Skeletal muscle cell (primary cell): ENCODE measurements around the gene CMTM2.
A peak's percentile ranks its signal among the peaks of the same experiment; 100 is the strongest.
"Not testable (repeated sequence)": the region's sequence is repeated elsewhere in the genome, so short reads cannot be mapped to it uniquely, and the experiment has no call there.

Source experiments
- DNase-seq: peaks from one replicate; pipeline ENCODE4 v3.0.0-alpha.2; 2010; ENCODE audit warnings: low read depth
- H3K4me3 ChIP-seq: 2 replicates; pipeline ENCODE4 v1.5.1; 2011; ENCODE audit warnings: low read depth, mild to moderate bottlenecking, control low read depth, low read length, moderate library complexity

CMTM2 gene

DNA sequence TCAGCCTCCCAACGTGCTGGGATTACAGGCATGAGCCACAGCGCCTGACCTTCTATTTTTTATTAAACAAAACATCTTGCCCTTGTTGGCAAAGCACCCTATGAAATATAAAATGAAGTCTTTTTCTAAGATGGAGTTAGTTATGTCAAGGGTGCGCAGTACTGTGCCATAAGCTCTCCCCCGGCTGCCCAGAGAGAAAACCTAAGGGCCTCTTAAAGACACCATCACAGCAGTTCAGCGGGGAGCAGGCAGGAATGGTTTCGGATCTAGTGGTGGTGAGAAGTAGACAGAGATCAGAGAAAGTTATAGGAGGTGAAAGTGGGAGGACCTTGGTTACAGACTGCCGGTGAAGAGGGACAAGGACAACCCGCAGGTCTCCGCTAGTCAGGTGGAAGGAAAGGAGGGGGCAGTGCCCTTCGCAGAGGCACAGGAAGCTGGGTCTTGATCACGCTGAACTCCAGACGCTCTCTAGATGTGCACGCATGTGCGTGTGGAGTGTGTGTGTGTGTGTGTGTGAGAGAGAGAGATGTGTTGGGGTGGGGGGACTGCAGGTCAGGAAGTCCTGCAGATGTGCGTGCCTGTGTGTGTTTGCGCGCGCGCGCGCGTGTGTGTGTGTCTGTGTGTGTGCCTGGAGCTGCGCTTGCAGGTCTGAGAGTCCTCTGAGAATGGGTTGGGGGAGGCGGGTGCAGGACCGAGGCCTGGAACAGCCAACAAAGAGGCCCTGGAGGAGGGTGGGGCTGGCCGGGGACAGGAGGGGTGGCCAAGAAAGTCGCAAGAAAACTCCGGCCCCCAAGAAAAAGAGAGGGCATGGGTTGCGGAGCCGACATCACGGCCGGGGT, 24.5 kb downstream of the CMTM2 start:
- no peak for DNase-seq
- peak overlapping the region; percentile 76 for H3K4me3 ChIP-seq

DNA sequence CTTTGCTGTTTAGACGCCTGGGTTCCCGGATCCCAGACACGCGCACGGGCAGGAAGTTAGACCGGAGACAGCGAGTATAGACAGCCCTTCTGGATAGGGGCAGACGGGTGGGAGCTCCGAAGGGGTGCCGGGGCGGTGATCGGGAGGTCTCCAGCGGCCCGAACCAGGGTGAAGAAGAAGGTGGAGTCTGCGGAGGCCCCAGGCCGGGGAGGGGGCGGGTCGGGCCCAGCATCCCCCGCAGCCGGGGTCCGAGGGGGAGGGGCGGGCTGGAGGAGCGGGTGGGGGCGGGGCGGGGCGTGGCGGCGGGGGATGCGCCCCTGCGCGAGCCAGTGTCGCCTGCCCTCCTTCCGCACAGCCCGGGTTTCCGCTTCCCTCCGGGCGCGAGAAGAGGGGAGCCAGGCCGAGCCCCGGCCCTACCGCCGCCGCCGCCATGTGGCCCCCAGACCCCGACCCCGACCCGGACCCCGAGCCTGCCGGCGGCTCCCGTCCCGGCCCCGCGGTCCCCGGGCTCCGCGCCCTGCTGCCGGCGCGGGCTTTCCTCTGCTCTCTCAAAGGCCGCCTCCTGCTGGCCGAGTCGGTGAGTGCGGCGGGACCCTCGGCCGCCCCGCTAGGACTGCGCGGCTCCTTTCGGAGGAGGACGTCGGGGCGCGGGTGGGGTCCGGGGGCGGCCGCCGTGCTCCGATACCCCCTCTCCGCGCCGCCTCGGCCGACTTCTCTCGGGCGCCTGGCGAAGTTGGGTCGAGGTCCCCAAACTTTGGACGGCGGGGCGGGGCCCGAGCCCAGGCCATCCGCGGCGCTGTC, 25.3 kb downstream of the CMTM2 start, which contains the start of gene CMTM3:
Gene CMTM3, plus strand, starts transcription at position 329 of the 801 bp plus-strand sequence. Its CDS starts 102 bp downstream, at position 431.
- H3K4me3 ChIP-seq: peak within 1 kb of the TSS; percentile 76
- DNase-seq: no peak

DNA sequence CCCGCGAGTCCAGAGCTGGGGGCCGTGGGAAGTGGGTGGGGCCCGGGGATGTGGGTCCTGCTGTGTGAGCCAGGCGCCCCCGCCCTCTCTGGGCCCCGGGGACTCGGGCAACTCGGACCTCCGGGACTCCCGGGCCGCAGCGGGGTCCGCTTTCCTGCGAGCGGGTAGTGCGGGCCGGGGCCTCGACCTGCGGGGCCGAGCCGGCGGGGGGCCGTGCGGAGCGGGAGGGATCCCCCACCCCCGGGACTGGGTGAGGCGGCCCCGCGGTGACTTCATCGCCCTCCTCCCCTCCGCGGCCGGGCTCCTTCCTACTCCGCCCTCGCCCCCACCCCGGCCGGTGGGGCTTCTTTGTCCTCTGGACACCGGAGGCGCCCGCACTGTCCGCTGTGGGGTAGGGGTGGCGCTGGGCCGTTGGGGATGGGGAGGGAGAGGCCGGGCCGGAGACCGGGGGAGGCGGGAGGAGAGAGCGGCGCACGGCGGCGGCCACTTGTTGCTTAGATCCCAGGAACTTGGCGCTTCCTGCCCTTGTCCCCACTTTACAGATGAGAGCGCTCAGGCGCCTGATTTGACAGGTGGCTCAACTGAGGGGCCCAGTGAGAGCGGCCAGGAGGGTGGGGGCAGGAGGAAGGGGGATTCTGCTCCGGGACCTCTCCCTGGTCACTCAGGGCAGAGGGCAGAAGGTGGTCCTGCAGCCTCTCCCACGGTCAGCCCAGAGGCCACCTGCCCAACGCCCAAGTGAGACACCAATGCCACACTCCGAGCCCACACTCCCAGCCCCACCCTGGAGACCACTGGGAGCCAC, 26.1 kb downstream of the CMTM2 start:
- no peak for DNase-seq
- peak overlapping the region; percentile 76 for H3K4me3 ChIP-seq

DNA sequence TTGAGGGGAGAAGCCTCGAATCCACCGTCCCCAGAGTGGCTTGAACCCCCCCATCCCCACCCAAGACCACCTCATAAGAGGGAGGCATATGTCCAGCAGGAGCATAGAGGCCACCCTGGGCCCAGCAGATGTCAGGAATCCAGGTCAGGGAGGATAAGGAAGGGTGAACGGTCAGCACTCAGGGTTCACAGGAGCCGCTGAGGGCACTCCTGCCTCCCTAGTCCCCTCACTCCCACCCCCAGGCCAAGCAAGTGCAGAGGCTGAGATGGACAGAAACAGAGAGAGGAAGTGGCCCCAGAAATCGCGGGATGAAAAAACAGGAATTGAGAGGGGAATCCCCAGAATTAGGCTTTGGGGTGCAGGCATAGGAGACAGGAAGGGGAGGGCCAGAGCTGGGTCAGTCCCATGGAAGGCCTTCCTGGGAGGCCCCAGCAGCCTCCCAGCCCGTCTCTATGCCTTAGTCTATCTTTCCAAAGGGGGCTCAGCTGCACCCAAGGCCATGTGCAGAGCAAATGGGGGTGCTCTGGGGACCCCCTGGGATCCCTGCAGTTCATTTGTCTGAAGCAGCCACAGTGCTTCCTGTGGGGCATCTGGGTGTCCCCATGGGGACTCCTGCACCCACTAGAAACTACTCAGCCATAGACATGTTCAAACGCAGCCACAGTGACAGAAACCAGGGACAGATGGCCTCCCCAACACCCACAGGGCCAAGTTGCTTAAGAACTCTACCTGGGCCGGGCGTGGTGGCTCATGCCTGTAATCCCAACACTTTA, 26.9 kb downstream of the CMTM2 start:
- H3K4me3 ChIP-seq: peak overlapping the region; percentile 76
- DNase-seq: no peak

DNA sequence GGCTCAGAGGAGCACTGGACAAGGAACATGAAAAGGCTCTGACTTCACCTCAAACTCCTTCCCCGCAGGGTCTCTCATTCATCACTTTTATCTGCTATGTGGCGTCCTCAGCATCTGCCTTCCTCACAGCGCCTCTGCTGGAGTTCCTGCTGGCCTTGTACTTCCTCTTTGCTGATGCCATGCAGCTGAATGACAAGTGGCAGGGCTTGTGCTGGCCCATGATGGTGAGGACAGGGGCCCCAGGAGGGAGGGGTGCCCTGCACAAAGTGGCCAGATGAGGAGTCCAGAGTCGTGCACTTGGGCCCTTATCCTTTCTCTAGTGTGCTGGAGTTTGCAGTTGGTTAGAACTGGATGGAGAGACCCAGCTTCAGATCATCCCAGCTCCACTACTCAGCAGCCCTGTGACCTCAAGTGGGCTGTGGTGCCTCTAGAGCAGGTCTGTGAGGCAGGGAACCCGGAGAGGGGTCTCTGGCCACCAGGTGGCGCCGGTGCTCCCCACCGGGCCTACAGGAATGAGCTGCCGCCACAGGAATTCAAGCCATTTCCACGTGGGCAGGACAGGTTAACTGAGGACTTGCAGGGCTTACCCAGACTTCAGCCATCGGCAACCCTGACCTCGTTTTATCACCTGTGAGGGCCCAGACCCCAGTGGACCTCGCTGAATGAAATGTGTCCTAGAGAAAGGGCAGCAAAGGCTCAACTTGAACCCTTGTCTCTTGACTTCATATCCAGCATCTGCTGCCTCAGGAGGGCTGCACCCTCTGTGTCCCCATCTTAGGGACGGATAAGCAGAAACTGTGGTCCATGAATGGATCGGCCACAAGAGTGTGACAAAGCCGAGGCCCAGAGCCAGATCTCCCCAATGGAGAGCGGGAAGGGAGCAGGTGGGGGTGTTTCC, 29.2 kb downstream of the CMTM2 start:
- DNase-seq: peak; percentile 45
- no peak overlapping the region for H3K4me3 ChIP-seq

DNA sequence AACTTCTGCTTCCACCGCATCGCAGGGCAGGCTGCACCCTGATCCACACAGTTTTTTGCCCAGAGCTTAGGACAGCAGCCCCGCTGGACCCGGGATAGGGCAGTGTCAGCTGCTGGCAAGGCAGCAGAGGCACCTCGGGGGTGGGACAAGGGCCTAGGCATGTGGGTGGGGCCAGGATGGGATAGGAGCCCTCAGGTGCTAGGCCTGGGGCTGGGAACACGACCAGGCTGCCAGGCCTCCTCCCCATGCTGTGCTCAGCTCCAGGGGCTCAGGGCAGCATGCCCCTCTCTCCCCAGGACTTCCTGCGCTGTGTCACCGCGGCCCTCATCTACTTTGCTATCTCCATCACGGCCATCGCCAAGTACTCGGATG, 29.9 kb downstream of the CMTM2 start:
- H3K4me3 ChIP-seq: no peak overlapping the region
- no peak for DNase-seq

DNA sequence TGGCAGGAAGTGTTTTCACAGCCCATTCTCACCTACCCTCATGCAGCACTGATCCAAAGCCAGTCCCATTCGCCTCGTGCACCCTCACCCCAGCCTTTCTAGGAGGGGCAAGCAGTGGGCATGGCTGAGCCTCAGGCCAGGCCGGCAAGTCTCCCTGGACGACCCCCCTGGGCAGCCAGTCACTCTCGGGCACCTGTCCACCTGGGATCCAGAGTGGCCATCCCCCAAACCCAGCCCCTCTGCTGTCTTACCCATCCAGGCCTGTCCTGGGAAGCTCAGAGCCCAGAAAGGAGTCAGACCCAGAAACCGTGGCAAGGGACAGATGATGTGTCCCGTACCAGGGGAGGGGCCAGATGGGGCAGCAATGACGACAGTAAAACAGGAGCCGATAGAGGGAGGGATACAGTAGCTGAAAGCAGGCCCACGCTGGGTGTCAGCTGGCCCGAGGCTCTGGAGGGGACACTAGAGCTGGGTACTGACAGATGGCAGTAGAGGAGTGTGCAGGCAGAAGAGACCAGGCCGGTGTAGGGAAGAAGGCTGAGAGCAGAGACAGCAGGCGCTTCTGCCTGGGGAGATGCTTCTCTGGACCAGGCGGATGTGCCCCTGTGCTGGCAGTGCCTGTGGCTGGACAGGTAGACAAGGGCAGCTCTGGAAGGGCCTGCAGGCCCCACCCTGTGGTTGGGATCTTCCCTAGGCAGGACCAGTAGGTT, 31.0 kb downstream of the CMTM2 start:
- DNase-seq: no peak
- H3K4me3 ChIP-seq: no peak overlapping the region

DNA sequence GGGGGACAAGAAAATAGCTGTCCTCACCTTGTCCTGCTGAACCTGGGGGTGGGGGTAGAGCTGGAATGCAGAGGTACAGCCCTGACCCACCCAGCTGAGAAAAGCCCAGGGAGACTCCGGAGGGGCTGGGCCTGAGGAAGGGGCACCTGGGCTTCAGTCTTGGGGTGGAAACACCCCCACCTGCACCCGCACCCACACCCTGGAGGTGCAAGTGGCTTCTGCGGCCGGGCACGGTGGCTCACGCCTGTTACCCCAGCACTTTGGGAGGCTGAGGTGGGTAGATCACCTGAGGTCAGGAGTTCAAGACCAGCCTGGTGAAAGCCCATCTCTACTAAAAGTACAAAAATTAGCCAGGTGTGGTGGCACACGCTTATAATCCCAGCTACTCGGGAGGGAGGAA, 32.6 kb downstream of the CMTM2 start:
- DNase-seq, H3K4me3 ChIP-seq: not testable (repeated sequence)

DNA sequence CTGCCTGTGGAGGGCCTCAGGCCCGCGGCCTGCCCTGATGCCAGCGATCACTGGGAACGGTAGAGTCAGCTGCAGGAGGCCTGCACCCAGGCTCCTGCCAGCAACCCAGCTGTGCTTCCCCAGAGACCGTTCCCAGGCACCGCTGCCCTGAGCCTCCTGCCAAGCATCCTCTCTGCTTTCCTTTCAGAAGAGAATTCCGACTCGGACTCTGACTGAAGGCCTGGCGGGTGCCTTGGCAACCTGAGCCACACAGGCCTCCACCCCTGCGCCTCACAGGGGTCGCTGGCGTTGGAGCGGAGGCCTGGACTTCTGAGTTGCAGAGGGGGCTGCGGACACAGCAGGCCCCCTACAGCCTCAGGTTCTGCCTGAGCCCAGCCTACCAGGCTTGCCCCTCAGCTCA, 33.2 kb downstream of the CMTM2 start:
- no peak for DNase-seq
- H3K4me3 ChIP-seq: no peak overlapping the region

DNA sequence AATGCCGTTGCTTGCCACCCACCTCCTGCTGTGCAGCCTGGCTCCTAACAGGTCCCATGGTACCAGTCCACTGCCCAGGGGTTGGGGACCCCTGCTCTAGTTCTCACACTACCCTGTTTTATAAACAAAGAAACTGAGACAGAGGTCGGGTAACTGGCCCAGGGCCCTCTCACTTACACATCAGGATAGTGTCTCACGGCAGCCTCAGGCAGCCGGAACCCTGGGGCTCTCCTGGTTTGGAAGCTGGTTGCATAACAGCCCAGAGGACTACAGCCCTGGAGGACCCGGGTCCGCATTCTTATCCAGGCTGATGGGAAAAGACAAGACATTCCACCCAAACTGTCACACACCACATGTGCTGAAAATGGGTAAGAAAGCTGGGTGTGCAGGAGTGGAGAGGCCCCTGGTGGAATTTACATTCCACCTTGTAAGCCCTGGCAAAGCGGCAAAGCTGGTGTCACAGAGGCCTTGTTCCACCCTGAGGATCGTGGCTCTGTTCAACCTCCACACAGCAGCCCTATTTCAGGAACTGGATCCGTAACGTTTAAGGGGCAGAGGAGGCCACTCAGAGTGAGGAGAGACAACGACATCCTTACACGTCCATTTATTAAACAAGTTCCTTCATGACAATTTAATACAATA, 35.0 kb downstream of the CMTM2 start:
- H3K4me3 ChIP-seq: no peak overlapping the region
- no peak for DNase-seq

DNA sequence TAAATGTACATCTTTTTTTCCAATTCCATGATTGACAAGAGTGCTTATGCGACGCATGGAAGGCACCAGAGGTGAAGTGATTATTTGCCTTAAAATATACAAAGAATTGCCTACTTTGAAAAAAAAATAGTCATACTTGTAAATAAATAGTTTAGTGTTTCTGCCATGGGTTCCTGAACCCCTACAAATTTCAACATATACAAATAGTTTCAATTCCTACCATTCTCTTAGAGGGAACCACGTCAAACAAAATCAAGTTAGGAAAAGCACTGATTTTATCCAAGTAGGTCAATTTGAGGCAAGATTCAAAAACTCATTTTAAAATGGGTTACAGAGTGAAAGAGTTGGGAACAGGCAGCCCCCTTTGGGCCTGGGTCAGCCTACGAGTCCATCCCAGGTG, 36.9 kb downstream of the CMTM2 start:
- H3K4me3 ChIP-seq: no peak overlapping the region
- no peak for DNase-seq

DNA sequence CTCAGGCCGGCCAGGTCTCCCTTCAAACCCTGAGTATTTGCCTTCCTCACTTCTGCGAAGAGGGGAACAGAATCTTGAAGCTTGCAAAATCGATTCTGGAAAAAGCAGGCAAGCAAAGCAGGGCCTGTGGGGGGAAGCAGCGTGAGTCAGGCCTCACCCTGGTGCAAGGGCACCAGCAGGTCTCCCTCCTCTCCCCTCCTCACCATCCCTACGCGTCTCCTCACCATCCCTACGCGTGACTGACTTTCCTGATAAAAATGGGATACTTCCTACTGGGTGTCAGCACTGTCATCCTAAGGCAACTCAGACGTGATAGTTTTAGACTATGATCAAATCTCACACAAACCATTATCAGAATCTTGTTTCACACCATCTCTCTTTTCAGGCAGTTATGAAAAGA, 37.3 kb downstream of the CMTM2 start:
- no peak overlapping the region for H3K4me3 ChIP-seq
- DNase-seq: no peak

DNA sequence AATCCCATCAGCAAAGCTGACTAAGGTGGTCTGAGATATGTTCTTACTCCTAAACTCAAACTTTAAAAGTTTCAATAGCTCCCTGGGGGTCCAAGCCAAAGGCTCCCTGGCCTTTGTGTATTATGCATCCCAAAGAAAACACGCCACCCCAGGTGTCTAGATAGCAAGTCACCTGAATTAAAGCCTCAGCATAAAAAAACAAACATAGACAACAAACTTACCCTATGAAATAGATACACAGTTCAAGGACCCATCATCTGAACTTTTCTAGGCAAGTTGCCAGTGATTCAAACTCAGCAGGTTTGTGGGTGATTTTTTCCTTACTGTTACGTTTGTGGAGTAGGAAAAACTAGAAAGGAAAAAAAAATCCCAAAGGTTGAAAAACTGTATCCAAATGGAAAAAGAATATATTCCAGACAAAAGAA, 37.8 kb downstream of the CMTM2 start:
- DNase-seq: no peak
- no peak overlapping the region for H3K4me3 ChIP-seq

DNA sequence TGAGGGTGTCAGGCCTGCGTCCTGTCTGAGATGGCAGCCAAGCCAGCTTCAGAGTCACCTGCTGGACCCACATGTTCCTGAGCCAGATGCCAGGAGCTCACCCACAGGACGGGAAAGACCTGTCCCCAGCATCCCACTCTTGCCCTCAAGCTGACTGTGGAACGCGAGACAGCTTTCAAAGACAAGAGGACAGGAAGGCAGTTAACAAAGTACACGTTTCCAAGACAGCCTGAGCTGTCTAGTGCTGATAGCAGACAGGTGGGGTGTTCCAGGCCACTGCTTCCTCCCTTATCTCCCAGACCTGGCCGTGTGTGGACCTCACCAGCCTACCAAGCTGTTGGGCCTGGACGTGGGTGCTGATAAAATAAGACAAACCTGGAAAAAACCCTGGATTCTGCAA, 38.5 kb downstream of the CMTM2 start:
- DNase-seq: no peak
- H3K4me3 ChIP-seq: no peak overlapping the region

DNA sequence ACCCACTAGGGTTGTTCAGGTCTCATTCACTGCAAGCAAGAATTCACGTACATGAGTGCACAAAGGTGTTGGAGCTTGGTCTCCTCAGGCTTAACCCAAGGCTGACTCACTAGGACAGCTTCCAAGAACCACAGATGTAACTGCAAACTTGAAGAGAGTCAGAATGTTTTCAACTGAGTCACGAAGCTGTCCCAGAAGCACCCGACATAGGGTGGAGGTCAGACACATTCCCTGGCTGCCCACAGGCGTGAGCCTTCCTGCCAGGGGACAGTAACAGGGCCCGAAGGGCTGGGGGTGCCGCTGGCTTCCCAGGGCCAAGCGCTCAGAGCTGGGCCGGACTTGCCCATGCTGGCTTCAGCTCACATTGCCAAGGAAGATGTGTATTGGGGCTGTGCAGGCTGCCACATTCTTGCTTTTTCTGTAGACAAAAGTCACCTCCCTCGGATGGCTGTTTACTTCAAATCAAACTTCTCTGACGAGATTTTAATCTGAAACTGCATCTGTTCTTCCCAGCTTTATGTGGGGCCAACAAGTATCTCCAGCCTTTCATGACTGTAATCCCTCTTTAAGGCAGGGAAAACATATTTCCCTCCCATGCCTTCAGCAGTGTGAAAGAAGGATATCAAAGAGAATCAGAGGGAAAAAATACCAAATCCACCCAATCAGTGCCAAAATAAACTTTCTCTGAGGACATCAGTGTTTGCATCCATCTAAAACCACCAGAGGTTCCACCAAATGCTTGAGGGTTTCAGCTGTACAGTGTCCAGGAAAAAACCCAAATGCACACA, 39.5 kb downstream of the CMTM2 start:
- DNase-seq: peak; percentile 94
- H3K4me3 ChIP-seq: no peak overlapping the region
